ENCODE data around the gene SCN1B.

Gene SCN1B

DNA sequence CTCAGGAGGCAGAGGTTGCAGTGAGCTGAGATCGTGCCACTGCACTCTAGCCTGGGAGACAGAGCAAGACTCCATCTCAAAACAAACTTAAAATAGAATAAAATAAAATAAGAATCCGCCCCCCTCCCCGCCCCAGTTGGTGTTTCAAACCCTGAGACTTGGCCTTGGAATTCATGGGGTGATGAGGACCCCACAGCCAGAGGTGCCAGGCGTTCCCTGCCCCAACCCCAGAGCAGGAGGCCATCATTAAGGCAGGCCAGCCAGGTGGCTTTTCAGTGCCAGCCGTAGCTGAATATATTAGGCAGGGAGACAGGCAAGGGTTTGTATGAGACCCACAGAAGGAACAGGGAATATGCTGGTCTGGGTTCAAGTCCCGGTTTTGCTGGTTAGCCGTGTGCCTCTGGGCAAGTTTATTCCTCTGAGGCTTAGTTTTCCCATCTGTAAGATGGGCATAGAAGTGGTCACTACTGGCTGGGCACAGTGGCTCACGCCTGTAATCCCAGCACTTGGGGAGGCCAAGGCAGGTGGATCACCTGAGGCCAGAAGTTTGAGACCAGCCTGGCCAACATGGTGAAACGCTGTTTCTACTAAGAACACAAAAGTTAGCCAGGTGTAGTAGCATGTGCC is 23.5 kb downstream of the SCN1B start:
- DNase-seq (ENCODE audit: low read depth in 2 of 2) = no peak

DNA sequence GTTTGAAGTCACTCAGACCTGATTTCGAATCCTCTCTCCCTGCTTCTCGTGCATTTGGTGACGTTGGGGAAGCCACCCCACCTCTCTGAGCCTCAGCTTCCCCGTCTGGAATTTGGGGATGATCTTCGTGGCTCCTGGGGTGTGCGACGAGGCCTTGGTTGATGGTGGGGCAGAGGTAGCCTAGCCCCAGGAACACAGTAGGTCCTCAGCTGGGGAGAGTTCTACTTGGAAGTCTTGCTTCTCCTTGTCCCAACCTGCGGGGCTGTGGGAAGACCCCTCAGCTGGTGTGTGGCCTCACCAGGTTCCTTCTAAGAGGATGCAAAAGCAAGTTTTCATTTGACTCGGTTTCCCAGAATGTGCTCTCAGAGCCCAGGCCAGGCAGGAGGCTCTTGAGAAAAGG is 24.4 kb downstream of the SCN1B start:
- DNase-seq (ENCODE audit: low read depth in 2 of 2) = no peak

DNA sequence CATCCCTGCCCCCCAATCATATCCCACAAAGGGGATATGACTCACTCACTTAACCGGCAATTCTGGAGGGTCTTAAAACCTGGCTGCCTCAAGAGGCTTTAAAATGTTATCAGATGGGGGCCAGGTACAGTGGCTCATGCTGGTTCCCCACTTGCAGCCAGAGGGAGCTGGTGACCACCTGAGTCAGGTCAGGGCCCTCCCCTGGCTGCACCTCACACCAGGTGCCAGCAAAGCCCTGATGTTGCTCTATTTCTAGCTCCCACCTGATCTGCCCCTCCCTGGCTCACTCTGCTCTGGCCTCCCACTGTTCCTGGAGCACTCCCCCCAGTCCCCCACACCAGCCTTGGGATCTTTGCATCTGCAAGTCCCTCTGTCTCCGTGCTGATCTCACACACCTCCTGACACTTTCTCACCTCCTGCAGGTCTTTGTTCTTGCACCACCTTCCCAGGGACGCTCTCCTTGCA is 25.5 kb downstream of the SCN1B start:
- no peak for DNase-seq (ENCODE audit: low read depth in 2 of 2)

DNA sequence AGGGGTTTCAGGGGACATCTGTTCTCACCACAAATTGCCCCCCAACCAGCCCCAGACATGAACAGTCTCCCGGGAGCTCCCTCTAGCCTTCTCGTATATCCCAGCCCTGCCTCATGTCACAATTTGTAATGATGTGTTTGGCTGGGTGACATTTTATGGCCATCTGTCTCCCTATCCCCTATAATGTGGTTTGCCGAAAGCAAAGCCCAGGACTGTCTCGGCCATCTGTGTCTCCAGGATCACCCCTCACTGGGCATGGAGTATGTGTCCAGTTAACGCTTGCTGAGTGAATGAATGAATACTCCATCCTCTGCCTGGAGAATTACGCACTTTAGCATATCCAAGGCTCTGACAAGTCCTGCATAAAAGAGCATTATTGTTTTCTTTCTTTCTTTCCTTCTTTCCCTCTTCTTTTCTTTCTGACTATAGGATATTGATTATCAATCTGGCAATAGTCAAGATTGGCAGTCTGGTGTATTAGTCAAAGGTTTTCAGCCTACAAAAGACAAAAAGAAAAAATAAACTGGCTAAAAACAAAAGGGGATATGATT is 26.3 kb downstream of the SCN1B start:
- DNase-seq (ENCODE audit: low read depth in 2 of 2) = no peak

DNA sequence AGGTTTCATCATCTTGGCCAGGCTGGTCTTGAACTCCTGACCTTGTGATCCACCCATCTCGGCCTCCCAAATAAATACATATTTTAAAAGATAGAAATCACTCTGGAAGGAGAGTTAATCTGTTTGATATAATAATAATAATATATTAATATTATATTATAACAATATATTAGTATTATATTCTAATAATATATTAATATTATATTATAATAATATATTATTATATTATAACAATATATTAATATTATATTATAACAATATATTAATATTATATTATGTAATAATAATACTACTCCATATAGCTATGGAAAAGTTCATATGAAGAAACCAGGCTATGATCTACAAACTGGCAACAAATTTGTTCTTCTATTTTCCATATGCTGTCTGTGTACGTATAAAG is 28.1 kb downstream of the SCN1B start:
- no peak for DNase-seq (ENCODE audit: low read depth in 2 of 2)

DNA sequence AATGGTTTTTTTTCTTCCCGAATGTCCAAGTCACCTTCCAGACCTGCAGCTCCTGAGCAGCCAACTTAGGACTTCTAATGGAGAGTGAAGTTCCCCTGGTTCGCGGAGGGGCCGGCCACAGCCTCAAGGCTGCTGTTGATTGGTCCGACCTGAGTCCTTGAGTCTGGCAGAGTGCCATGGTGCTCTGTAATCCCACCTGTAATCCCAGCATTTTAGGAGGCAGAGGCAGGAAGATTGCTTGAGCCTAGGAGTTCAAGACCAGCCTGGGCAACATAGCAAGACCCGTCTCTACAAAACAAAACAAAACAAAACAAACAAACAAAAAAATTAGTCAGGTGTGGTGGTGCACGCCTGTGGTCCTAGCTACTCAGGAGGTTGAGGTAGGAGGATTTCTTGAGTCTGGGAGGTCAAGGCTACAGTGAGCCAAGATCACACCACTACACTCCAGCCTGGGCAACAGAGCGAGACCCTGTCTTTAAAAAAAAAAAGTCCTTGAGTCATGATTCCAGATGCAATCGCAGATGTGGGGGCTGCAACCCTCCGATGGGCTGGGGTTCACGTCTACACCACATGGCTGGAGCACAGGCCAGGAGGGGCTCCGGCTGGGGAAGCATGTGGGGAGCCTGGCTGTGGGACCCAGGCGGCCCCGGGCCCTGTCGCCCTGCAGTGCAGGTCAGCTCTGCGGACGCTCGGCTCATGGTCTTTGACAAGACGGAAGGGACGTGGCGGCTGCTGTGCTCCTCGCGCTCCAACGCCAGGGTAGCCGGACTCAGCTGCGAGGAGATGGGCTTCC is 28.9 kb downstream of the SCN1B start:
- no peak for DNase-seq (ENCODE audit: low read depth in 2 of 2)

DNA sequence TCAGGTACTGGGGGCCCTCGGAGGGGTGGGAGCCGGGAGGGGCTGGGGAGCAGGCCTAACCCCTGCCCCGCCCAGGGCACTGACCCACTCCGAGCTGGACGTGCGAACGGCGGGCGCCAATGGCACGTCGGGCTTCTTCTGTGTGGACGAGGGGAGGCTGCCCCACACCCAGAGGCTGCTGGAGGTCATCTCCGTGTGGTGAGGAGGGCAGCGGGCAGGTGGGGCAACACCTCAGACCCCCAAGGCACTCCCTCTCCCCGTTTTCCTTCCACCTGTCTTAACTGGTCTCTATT is 29.5 kb downstream of the SCN1B start:
- no peak for DNase-seq (ENCODE audit: low read depth in 2 of 2)

DNA sequence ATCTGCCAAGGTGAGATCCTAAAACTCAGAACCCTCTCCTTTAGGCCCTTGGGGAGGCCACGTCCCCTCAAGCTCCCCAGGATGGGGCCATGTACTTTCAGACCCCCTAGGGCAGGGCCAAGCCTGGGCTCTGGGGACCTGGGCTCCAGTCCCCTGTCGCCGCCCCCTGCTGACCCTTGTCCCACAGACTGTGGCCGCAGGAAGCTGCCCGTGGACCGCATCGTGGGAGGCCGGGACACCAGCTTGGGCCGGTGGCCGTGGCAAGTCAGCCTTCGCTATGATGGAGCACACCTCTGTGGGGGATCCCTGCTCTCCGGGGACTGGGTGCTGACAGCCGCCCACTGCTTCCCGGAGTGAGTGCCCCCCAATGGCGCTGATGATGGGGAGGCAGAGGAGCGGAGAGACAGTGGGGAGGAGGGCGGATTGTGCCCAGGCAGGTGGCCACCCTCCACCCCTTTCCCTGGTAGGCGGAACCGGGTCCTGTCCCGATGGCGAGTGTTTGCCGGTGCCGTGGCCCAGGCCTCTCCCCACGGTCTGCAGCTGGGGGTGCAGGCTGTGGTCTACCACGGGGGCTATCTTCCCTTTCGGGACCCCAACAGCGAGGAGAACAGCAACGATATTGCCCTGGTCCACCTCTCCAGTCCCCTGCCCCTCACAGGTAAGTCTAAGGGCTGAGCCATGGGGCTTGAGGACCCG is 30.0 kb downstream of the SCN1B start:
- no peak for DNase-seq (ENCODE audit: low read depth in 2 of 2)

DNA sequence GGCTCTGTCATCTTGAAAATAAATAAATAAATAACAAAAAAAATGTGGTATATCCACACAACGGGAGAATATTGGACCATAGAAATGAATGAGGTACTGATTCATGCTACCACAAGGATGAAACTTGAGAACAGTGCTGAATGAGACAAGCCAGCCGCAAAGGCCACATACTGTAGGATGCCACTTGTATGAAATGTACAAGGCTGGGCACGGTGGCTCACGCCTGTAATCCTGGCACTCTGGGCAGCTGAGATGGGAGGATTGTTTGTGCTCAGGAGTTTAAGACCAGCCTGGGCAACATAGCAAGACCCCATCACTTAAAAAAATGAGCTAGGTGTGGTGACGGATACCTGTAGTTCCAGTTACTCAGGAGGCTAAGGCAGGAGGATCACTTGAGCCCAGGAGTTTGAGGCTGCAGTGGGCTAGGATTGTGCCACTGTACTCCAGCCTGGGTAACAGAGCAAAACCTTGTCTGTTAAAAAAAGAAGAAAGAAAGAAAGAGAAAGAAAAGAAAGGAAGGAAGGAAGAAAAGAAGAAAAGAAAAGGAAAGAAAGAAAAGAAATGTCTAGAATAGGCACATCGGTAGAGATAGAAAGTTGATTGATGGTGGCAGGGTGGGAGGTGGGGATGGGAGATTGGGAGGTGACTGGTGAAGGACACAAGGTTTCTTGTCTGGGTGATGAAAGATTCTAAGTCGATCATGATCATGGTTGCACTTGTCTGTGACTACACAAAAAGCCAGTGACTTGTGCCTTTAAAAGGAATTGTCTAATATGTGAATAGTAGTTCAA is 31.5 kb downstream of the SCN1B start:
- DNase-seq (ENCODE audit: low read depth in 2 of 2) = no peak

DNA sequence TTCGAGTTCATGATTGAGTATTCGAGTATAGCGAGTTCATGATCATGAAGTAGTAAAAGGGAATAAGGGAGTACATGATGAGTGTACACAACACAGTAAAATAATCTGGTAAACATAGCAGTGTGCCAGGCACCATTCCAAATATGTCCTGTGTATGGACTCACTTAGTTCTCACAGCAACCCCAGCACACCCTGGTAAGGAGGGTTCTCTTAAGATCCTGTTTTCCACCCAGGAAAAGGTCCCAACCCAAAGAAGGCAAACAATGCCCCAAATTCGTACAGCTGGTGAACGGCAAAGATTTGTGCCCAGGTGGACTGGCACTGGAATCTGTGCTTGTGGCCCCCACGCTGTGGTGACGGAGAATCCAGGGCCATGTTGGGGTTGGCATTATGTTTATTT is 32.7 kb downstream of the SCN1B start:
- no peak for DNase-seq (ENCODE audit: low read depth in 2 of 2)

DNA sequence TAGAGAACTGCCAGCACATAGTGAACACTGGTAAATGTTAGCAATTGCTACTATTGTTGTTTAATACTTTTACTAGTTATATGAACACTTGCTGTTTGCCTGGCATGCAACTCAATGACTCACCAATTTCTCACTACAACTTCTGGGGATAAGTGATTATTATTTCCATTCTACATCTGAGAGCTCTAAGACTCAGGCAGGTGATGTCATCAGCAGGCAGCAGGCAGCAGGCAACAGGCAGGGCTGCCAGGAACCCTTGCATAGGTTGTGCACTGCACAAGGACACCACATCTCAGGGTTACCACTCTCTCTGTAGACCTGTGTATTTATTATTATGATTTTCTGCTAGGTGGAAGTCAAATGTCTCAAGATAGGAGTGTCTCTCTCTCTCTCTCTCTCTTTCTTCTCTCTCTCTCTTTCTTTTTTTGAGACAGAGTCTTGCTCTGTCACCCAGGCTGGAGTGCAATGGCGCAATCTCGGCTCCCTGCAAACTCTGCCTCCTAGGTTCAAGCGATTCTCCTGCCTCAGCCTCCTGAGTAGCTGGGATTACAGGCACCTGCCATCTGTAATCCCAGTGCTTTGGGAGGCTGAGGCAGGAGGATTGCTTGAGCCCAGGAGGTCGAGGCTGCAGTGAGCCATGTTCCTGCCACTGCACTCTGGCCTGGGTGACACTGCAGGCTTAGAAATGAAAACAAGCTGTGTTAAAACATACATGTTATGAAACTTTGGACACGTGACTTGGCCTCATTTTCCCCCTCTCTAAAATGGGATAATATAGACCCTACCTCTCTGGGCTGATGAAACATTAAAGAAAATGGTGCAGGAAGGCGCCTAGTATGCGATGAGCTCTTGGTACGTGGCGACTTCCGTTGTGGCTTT is 33.9 kb downstream of the SCN1B start:
- DNase-seq (ENCODE audit: low read depth in 2 of 2) = no peak

DNA sequence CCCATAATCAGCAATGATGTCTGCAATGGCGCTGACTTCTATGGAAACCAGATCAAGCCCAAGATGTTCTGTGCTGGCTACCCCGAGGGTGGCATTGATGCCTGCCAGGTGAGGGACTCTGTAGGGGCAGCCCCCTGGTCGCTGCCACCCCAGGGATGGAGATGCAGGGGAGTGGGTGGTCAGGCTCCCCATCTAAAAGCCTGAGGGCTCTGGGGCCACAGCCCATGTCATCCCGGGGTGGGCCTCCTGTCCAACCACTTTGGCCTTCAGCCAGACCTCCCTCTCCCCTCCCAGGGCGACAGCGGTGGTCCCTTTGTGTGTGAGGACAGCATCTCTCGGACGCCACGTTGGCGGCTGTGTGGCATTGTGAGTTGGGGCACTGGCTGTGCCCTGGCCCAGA is 35.3 kb downstream of the SCN1B start:
- DNase-seq (ENCODE audit: low read depth in 2 of 2) = no peak

DNA sequence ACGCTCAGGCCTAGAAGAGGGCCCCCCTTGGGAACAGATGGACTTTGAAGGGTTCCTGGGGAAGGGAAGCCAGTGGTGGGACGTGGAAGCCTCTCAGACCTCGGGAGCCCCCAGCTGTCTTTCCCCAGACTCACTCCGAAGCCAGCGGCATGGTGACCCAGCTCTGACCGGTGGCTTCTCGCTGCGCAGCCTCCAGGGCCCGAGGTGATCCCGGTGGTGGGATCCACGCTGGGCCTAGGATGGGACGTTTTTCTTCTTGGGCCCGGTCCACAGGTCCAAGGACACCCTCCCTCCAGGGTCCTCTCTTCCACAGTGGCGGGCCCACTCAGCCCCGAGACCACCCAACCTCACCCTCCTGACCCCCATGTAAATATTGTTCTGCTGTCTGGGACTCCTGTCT is 35.9 kb downstream of the SCN1B start:
- no peak for DNase-seq (ENCODE audit: low read depth in 2 of 2)

DNA sequence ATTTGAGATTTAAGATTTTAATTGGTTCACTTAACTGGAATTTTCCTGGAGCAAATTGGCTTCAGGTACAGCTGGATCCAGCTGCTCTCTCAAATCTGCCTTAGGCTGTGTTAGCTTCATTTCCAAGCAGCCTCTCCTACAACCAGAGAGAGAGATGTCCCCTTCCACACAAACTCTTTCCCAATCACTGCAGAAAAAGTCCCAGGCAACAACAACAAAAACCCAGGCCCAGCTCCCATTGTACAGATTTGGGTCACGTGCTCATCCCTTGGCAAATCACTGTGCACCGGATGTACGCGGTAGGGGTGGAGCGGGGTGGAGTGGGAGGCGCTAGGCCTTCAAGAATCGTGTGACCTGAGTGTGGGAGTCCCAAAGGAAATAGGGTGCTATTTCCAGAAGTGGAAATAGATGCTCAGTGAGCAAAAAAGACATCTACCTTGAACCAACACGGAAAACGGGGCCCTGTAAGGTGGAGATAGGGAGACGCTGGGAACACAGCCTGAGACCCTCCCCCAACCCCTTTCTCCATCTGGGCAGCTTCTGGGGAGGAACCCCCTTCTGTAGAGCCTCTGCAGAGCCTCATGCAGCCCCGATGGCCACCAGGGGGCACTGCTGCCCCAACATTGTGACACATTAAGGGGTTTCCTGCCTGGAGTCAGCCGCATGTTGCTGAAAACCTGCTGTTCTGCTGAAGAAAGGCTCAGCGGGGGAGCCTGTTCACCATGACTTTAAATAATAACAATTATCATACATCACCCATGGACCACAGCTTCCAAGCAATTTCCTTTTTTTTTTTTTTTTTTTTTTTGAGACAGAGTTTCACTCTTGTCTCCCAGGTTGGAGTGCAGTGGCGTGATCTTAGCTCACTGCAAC is 36.7 kb downstream of the SCN1B start:
- peak; percentile 79 to 94 for DNase-seq (ENCODE audit: low read depth in 2 of 2)

DNA sequence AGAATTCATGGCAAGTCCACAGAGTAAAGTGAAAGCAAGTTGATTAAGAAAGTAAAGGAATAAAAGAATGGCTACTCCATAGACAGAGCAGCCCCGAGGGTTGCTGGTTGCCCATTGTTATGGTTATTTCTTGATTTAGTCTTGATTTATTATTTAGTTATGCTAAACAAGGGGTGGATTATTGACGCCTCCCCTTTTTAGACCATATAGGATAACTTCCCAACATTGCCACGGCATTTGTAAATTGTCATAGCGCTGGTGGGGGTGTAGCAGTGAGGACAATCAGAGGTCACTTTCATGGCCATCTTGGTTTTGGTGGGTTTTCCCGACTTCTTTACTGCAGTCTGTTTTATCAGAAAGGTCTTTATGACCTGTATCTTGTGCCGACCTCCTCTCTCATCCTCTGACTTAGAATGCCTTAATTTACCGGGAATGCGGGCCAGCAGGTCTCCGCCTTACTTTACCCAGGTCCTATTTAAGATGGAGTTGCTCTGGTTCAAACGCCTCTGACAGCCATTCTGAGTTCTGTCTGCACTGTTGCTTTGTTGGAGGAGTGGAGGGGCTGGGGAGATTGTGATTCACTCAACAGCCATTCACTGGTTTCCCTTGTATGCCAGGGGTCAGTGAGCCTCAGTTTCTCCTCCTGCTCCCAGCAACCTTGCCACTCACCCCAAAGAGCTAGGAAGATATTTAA is 38.8 kb downstream of the SCN1B start:
- no peak for DNase-seq (ENCODE audit: low read depth in 2 of 2)

DNA sequence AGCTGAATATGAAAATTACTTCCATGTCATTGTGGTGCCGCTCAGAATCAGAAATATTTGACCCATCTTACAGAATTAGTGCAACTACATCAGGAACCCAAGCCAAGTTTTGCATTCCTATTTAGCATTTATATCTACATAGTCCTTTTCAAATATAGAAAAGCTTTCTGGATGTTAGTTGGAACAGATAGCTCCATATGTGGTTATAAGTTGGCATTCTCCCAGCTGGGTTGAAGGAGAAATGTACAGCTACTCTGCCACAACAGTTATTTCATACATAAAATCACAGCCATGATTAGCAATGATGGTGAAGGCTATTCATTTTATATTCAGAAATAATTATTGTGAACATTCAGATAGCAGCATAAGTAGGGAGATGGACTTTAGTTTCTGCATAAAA is 39.4 kb downstream of the SCN1B start:
- no peak for DNase-seq (ENCODE audit: low read depth in 2 of 2)

DNA sequence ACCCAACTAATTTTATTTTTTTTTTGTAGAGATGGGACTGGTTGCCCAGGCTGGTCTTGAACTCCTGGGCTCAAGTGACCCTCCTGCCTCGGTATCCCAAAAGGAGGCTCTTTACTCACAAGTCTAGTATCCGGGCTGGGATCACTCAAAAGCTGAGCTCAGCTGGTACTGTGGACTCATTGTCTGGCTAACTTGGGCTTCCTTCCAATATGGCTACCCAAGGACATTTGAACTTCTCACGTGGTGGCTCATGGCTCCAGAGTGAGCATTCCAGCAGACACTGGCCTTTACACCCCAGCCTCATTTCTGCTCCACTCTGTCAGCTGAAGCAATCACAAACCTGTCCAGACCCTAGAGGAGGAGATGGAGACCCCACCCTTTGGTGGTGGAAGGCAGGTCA is 40.2 kb downstream of the SCN1B start:
- DNase-seq (ENCODE audit: low read depth in 2 of 2) = no peak

DNA sequence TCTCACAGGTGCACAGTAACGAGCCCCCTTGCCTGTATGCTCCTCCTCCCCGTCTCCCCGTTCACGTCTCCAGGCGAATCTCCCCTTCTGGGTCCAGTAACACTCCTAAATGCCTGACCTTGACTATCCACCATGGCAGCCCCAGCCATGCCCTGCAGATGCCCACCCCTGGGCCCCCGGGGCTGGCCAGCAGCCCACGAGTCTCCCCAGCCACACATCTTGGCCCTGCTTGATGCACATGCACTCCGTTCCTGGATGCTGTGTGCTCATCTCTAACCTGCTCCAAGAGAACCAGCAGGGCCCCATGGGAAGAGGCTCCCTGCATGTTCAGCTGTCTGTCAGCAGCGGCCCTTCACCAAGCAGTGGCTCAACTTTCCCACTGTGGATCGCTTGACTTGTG is 43.2 kb downstream of the SCN1B start:
- DNase-seq (ENCODE audit: low read depth in 2 of 2) = no peak

DNA sequence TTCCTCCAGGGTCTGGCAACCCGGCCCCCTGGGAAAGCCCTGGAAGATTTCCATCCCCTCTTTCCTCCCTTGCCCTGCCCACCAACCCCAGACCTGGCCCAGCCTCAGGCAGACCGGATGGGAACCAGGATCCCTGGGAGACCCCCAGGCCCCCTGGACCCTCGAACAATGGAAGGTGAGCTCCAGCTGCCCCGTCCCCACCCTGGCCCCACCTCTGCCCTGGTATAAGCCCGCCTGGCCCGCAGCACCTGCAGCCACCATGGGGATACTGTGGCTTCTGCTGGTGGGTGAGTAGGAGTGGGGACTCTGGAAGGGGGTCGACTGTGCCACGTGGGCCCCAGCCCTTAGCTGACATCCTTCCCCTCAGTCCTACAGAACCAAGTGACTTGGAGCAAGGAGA is 43.7 kb downstream of the SCN1B start:
- DNase-seq (ENCODE audit: low read depth in 2 of 2) = no peak
